ENCODE measurements around the gene ADORA2A. TPM values are rescaled to one million over a fixed set of nuclear protein-coding genes. Genes with fewer than 3 reads are reported as not detected.

Gene ADORA2A
- total and polyA plus RNA-seq, 2 of the 13 experiments (the other 11 are each of a cell fraction or from before 2014, with no cell fraction given), result 3.3 to 5.0 TPM

GRCh38 chr22:24417200-24417599 lies 10.2 kb upstream of the ADORA2A start (continued):
- TF ChIP-seq SNAPC4 (CRISPR knock-in tag; IDR thresholded peaks at IDR 0.05), result no peak

- Histone ChIP-seq H3K79me2 (ENCODE audit: insufficient read depth, low read length) (no peaks in the 10 kb centered on the region), H3K9ac (ENCODE audit: insufficient read depth, low read depth, low read length) (no peak overlapping the region), H3K36me3 (replicated peaks in 1 of 2; ENCODE audit: control insufficient read depth in 1 of 2, insufficient read depth in 2 of 2, low read length in 2 of 2) (peaks cover 8 to 32% of the 10 kb centered on the region in 2 experiments; a peak in 4 of 5 replicates), H3K4me1 (ENCODE audit: insufficient read depth, low read length) (peaks cover 26% of the 10 kb centered on the region), H3K27me3 (ENCODE audit: control insufficient read depth in 1 of 2, insufficient read depth in 2 of 2, low read length in 2 of 2) (no peaks in the 10 kb centered on the region), H3K27ac (ENCODE audit: extremely low read length, insufficient read depth, low read length) (no peak overlapping the region), H3K4me2 (ENCODE audit: low read depth, low read length) (no peak overlapping the region), H4K20me1 (ENCODE audit: insufficient read depth, low read length) (no peaks in the 10 kb centered on the region), H3K9me3 (ENCODE audit: low read length) (no peaks in the 10 kb centered on the region), H3K4me3 (replicated peaks in 1 of 3; ENCODE audit: insufficient read depth in 1 of 3, low read depth in 2 of 3, low read length in 3 of 3) (no peak overlapping the region), H2AFZ (ENCODE audit: low read length) (no peak overlapping the region)
- POLR2A ChIA-PET, result no interaction called here
- no peak for DNase-seq (ENCODE audit: low spot score)
- in situ Hi-C loops (cut with HindIII; ENCODE audit: extremely low pct_ligation_motif_present, low pct_unique_long_range_greater_than_20kb), result no loop called here
- no peak for ATAC-seq
- WGBS (ENCODE audit: low lambda C conversion rate), result 90% methylated on average over 4 of the region's 16 CpGs
- FAIRE-seq, result no peak
- BruUV-seq (replicated peaks), result no TSS peak
- CTCF ChIA-PET (ENCODE audit: low intra/inter-chr PET ratio, low total read pairs), result no interaction called here
- intact Hi-C loops (cut with micrococcal nuclease; ENCODE audit: unreplicated experiment), result no loop called here
- TF ChIP-seq ZNF839 (CRISPR knock-in tag; IDR thresholded peaks at IDR 0.05; ENCODE audit: borderline replicate concordance) (no peak), RBM22 (optimal IDR thresholded peaks at IDR 0.05; ENCODE audit: low read length) (peak; percentile 43), ARNT2 (CRISPR knock-in tag; IDR thresholded peaks at IDR 0.05; ENCODE audit: low read depth) (no peak), ZNF777 (CRISPR knock-in tag; IDR thresholded peaks at IDR 0.05) (no peak), IRX3 (CRISPR knock-in tag; IDR thresholded peaks at IDR 0.05; ENCODE audit: borderline replicate concordance, low read depth) (no peak), ZNF335 (CRISPR knock-in tag; IDR thresholded peaks at IDR 0.05) (no peak), BCL6 (CRISPR knock-in tag; IDR thresholded peaks at IDR 0.05) (no peak), NBN (conservative IDR thresholded peaks at IDR 0.05) (no peak), MYC (CRISPR knock-in tag; IDR thresholded peaks at IDR 0.05; ENCODE audit: borderline replicate concordance) (no peak), ZNF724P (CRISPR knock-in tag; IDR thresholded peaks at IDR 0.05; ENCODE audit: borderline replicate concordance) (no peak), AKAP8 (CRISPR knock-in tag; IDR thresholded peaks at IDR 0.05) (no peak), ZNF768 (CRISPR knock-in tag; IDR thresholded peaks at IDR 0.05) (no peak), ZNF317 (CRISPR knock-in tag; IDR thresholded peaks at IDR 0.05) (no peak), HHEX (CRISPR knock-in tag; IDR thresholded peaks at IDR 0.05) (no peak), HMGXB4 (CRISPR knock-in tag; IDR thresholded peaks at IDR 0.05; ENCODE audit: borderline replicate concordance in 1 of 2, low read depth in 1 of 2) (no peak), SMAD1 (CRISPR knock-in tag; IDR thresholded peaks at IDR 0.05; ENCODE audit: borderline replicate concordance, low read depth) (no peak)
Measured at GRCh38 chr22:24417901-24418641, 9.3 kb upstream of the ADORA2A start.

All from HepG2 (cell line).